SU-DHL-6 (cell line): Measurements from ENCODE around the gene CCDC167.

Experiments
- CTCF ChIP-seq: fragments of 200-600 bp; sonication (generic); IDR thresholded peaks from one replicate; pipeline ENCODE4 v1.5.1; 2017; ENCODE audit warnings: antibody characterized with exemption, mild to moderate bottlenecking, low read length, moderate library complexity; ENCODE audit not compliant: insufficient read depth, poor library complexity, severe bottlenecking
- EZH2phosphoT487 ChIP-seq: fragments of 200-600 bp; sonication (generic), shearing (Covaris generic); conservative IDR thresholded peaks from 2 replicates; pipeline ENCODE4 v1.6.1; 2018; ENCODE audit warnings: mild to moderate bottlenecking, antibody characterized with exemption, low read length, moderate library complexity, mixed read lengths

- TF ChIP-seq CTCF, result no peak
- TF ChIP-seq EZH2phosphoT487, result no peak
Measured at GRCh38 chr6:37524970-37525318, 25.3 kb upstream of the CCDC167 start.
